ENCODE data around the gene NOS1AP.

NOS1AP gene

DNA sequence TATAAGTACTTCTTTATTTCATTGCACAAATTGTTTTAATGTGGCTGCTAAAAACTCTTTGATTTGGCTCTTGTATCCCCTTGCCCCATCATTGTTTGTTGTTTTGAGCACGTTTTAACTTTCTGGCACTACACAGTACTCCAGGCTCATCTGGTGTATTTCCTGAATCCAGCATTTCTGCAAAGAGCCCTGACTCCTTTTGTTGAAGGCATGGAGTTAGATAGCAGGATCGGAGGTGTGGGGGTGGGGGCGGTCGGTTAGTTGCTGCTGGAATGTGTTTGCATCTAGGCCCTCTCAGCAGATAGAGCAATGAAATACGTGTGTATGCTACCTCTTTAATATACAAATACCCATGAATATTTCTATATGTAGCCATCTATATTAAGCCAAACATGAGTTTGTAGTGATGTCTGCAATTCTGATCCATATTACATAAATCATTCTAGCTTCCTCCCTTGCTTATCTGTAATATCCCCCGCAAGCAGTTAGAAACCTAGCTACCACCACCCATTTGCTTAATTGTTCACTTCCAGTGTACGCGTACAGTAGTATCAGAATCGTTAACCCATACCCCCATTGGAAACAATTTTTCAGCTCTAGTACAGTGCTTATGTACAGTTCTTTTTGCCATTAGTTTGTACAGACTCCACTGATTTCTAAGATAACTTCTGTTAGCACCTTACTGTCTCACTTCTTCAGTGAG, 106.0 kb downstream of the NOS1AP start:
- peaks cover 7% of the 10 kb centered on the region for H3K4me1 ChIP-seq (ENCODE audit: control insufficient read depth, insufficient read depth, low read length)
- H3K9me3 ChIP-seq (ENCODE audit: control insufficient read depth, insufficient read depth, low read length): no peaks in the 10 kb centered on the region
- no peaks in the 10 kb centered on the region for H3K36me3 ChIP-seq (ENCODE audit: control insufficient read depth, insufficient read depth, low read length)
- no peak overlapping the region for H3K4me3 ChIP-seq (ENCODE audit: low read length)
- no CpG with 5 or more reads among the region's 9 CpGs for whole genome bisulfite sequencing (ENCODE audit: insufficient coverage, insufficient read length)
- H3K27ac ChIP-seq (ENCODE audit: low read length): no peak overlapping the region
- no peak for DNase-seq (ENCODE audit: low read depth, low spot score)
- no peaks in the 10 kb centered on the region for H3K27me3 ChIP-seq (ENCODE audit: control insufficient read depth, insufficient read depth, low read length)

DNA sequence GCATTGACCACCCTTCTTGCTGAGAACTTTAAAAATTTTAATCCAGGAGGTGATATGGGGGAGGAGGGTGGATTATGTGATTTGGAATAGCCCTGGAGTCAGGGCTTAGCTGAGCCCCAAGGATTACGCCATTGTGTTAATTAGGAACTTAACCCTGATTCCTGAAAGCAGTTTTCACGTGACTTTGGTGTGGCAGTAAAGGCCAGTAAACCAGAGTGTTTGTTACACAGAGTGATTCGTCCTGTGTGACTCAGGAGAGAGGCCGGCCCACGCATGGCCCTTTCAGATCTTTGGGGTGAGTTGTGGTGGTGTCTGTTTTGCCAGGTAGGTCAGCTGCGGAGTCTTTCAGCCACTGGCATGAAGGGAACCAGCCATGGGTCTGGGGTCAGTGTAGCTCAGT, 107.6 kb downstream of the NOS1AP start:
- DNase-seq (ENCODE audit: low read depth, low spot score): no peak
- WGBS (ENCODE audit: insufficient coverage, insufficient read length): no CpG with 5 or more reads among the region's 6 CpGs
- Histone ChIP-seq H3K27ac (ENCODE audit: low read length) (no peak overlapping the region), H3K36me3 (ENCODE audit: control insufficient read depth, insufficient read depth, low read length) (no peaks in the 10 kb centered on the region), H3K9me3 (ENCODE audit: control insufficient read depth, insufficient read depth, low read length) (no peaks in the 10 kb centered on the region), H3K4me3 (ENCODE audit: low read length) (no peak overlapping the region), H3K27me3 (ENCODE audit: control insufficient read depth, insufficient read depth, low read length) (no peaks in the 10 kb centered on the region), H3K4me1 (ENCODE audit: control insufficient read depth, insufficient read depth, low read length) (peaks cover 7% of the 10 kb centered on the region)

DNA sequence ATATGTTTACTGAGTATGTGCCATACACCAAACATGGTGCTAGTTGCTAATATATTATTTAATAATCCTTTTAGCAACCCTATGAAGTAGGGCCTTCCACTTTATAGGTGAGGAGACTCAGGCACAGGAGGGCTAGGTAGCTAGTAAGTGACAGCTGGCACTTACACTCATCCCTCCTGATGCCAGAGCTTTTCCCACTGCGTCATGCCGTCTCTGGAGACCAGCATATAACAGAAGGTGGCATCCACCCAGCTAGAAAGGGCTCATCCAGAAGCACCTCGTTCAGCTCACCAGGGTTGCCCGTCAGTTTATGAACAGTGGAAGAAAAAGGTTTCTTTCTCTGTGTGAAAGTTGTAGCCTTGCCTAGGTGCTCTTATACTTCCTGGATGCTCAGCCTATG, 108.9 kb downstream of the NOS1AP start:
- no peaks in the 10 kb centered on the region for H3K36me3 ChIP-seq (ENCODE audit: control insufficient read depth, insufficient read depth, low read length)
- no peak overlapping the region for H3K27ac ChIP-seq (ENCODE audit: low read length)
- whole genome bisulfite sequencing (ENCODE audit: insufficient coverage, insufficient read length): no CpG with 5 or more reads among the region's 4 CpGs
- no peak overlapping the region for H3K4me3 ChIP-seq (ENCODE audit: low read length)
- H3K9me3 ChIP-seq (ENCODE audit: control insufficient read depth, insufficient read depth, low read length): no peaks in the 10 kb centered on the region
- no peaks in the 10 kb centered on the region for H3K27me3 ChIP-seq (ENCODE audit: control insufficient read depth, insufficient read depth, low read length)
- H3K4me1 ChIP-seq (ENCODE audit: control insufficient read depth, insufficient read depth, low read length): peaks cover 6% of the 10 kb centered on the region
- no peak for DNase-seq (ENCODE audit: low read depth, low spot score)

DNA sequence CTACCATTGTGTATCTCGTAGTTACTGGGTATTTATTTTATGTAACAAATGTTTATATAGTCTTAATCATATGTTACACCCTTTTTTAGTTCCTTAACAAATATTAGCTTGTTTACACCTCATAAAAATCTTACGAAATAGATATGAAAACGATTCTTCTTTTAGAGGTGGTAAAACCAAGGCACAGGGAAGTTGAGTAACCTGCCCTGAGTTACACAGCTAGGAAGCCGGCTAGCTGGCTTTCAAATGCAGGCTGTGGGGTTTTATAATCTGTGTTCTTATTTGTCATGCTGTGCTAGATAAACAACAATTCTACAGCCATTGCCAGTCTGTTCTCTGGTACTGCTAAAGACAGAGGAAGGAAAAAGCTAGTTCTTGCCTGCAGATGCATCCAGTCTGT, 109.6 kb downstream of the NOS1AP start:
- Histone ChIP-seq H3K27me3 (ENCODE audit: control insufficient read depth, insufficient read depth, low read length) (no peaks in the 10 kb centered on the region), H3K36me3 (ENCODE audit: control insufficient read depth, insufficient read depth, low read length) (no peaks in the 10 kb centered on the region), H3K4me3 (ENCODE audit: low read length) (no peak overlapping the region), H3K4me1 (ENCODE audit: control insufficient read depth, insufficient read depth, low read length) (peaks cover 6% of the 10 kb centered on the region), H3K27ac (ENCODE audit: low read length) (no peak overlapping the region), H3K9me3 (ENCODE audit: control insufficient read depth, insufficient read depth, low read length) (no peaks in the 10 kb centered on the region)
- DNase-seq (ENCODE audit: low read depth, low spot score): no peak
- no CpG with 5 or more reads among the region's 4 CpGs for WGBS (ENCODE audit: insufficient coverage, insufficient read length)

DNA sequence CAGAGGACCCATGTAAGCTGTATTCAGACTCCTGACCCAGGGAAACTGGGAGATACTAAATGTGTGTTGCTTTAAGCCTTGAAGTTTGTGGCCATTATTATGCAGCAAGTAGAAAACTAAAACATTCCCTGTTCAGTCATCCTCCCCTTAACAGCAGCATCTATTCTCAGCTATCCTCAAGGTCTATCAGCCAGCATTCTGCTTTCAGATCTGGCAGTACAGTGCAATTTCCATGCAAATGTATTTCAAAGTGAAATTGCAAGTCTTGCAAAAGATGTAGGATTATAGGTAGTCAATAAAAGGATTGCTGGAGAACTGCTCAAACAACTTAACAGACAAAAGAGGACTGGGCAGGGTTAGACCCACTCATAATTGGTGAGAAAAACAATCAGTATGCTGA, 111.3 kb downstream of the NOS1AP start:
- H3K4me3 ChIP-seq (ENCODE audit: low read length): no peak overlapping the region
- no peak overlapping the region for H3K27ac ChIP-seq (ENCODE audit: low read length)
- no peaks in the 10 kb centered on the region for H3K36me3 ChIP-seq (ENCODE audit: control insufficient read depth, insufficient read depth, low read length)
- no peak for DNase-seq (ENCODE audit: low read depth, low spot score)
- no peaks in the 10 kb centered on the region for H3K27me3 ChIP-seq (ENCODE audit: control insufficient read depth, insufficient read depth, low read length)
- peaks cover 8% of the 10 kb centered on the region for H3K4me1 ChIP-seq (ENCODE audit: control insufficient read depth, insufficient read depth, low read length)
- no peaks in the 10 kb centered on the region for H3K9me3 ChIP-seq (ENCODE audit: control insufficient read depth, insufficient read depth, low read length)

DNA sequence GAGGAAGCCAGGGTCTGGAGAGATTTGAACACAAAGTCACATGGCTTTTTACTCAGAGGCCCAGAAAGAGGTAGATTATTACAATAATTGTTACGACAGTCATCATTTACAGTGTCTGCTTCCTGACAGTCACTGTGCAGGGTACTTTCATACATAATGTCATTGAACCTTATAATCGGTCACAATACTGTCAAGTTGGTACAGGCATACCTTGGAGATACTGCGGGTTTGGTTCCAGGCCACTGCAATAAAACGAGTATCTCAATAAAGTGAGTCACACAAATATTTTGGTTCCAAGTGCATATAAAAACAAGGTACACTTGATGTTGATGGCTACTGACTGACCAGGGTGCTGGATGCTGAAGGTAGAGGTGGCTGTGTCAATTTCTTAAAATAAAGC, 112.6 kb downstream of the NOS1AP start:
- Histone ChIP-seq H3K4me1 (ENCODE audit: control insufficient read depth, insufficient read depth, low read length) (peaks cover 8% of the 10 kb centered on the region), H3K9me3 (ENCODE audit: control insufficient read depth, insufficient read depth, low read length) (no peaks in the 10 kb centered on the region), H3K27me3 (ENCODE audit: control insufficient read depth, insufficient read depth, low read length) (no peaks in the 10 kb centered on the region), H3K36me3 (ENCODE audit: control insufficient read depth, insufficient read depth, low read length) (no peaks in the 10 kb centered on the region), H3K27ac (ENCODE audit: low read length) (no peak overlapping the region), H3K4me3 (ENCODE audit: low read length) (no peak overlapping the region)
- no peak for DNase-seq (ENCODE audit: low read depth, low spot score)
- WGBS (ENCODE audit: insufficient coverage, insufficient read length): no CpG with 5 or more reads among the region's 4 CpGs

DNA sequence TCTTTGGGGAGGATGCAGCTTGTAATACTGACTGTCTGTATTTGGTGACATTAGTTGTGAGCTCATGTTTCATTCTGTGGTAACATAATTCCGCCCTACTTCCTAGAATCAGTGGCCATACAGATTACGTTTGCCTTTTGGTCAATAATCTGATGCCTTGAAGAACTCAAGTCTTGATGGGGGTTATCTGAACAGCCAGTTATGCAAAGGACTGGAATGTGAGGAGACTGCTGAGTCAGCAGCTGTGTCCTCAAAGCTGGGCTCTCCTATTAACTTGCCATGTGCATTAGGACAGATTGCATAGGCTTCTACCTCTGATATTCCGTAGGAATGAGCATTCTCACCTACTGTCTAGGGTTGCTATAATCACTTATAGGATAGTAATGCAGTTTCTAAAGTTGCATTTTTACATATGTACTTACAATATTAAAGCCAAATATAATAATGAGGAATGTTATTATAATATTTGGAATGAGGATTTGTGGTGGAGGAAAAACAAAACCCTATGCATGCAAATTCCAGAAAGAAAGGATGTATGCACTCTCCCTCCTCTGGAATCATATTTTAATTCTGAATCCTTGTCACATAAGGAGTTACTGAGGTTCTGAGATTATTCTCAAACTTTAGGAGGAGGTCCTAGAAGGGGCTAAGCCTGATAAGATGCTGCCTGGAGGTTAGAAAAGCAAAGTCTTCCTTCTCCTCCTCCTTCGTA, 116.0 kb downstream of the NOS1AP start:
- Histone ChIP-seq H3K27ac (ENCODE audit: low read length) (no peak overlapping the region), H3K27me3 (ENCODE audit: control insufficient read depth, insufficient read depth, low read length) (no peaks in the 10 kb centered on the region), H3K9me3 (ENCODE audit: control insufficient read depth, insufficient read depth, low read length) (no peaks in the 10 kb centered on the region), H3K4me1 (ENCODE audit: control insufficient read depth, insufficient read depth, low read length) (peaks cover 2% of the 10 kb centered on the region; the same call in 1 of the 2 replicates), H3K4me3 (ENCODE audit: low read length) (no peak overlapping the region), H3K36me3 (ENCODE audit: control insufficient read depth, insufficient read depth, low read length) (no peaks in the 10 kb centered on the region)
- no CpG with 5 or more reads among the region's 4 CpGs for WGBS (ENCODE audit: insufficient coverage, insufficient read length)
- DNase-seq (ENCODE audit: low read depth, low spot score): no peak

DNA sequence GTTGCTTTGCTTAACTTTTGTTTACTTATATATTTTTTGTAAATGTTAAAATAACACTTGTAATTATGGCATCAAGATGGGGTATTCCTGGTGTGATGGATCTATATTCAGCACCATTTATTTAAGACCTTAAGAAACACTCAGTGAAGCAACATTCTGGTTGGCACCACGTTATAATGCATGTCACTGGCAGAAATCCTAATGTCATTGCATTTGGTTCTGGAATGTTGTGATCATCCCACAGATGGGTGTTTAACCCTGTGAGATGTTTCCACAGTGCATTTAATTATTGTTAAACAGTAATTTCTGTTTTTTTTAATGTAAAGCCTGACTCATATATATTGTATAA, 116.5 kb downstream of the NOS1AP start:
- Histone ChIP-seq H3K4me1 (ENCODE audit: control insufficient read depth, insufficient read depth, low read length) (peaks cover 3% of the 10 kb centered on the region; the same call in 1 of the 2 replicates), H3K4me3 (ENCODE audit: low read length) (no peak overlapping the region)
- no CpG with 5 or more reads among the region's 1 CpG for WGBS (ENCODE audit: insufficient coverage, insufficient read length)

DNA sequence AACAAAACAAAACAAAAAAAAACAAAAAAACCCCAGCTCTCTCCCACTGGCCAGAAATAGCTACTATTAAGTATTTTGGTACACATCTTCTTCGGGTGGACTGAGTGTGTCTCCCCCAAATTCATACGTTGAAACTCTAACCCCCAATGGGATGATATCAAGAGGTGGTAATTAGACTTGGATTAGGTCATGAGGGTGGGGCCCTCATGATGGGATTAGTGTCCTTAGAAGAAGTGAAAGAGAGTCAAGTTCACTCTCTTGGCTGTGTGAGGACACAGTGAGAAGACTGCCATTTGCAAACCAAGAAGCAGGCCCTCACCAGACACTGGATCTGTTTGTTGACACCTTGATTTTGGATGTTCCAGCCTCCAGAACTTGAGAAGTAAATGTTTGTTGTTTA, 116.9 kb downstream of the NOS1AP start:
- Histone ChIP-seq H3K4me3 (ENCODE audit: low read length) (no peak overlapping the region), H3K27me3 (ENCODE audit: control insufficient read depth, insufficient read depth, low read length) (no peaks in the 10 kb centered on the region), H3K9me3 (ENCODE audit: control insufficient read depth, insufficient read depth, low read length) (no peaks in the 10 kb centered on the region), H3K36me3 (ENCODE audit: control insufficient read depth, insufficient read depth, low read length) (no peaks in the 10 kb centered on the region), H3K27ac (ENCODE audit: low read length) (no peak overlapping the region), H3K4me1 (ENCODE audit: control insufficient read depth, insufficient read depth, low read length) (peaks cover 4% of the 10 kb centered on the region; the same call in 1 of the 2 replicates)
- DNase-seq (ENCODE audit: low read depth, low spot score): no peak
- WGBS (ENCODE audit: insufficient coverage, insufficient read length): no CpG with 5 or more reads among the region's 2 CpGs

More for the DNA sequence above, 116.5 kb downstream of the NOS1AP start:
- no peak overlapping the region for H3K27ac ChIP-seq (ENCODE audit: low read length)
- DNase-seq (ENCODE audit: low read depth, low spot score): no peak
- no peaks in the 10 kb centered on the region for H3K27me3 ChIP-seq (ENCODE audit: control insufficient read depth, insufficient read depth, low read length)
- H3K36me3 ChIP-seq (ENCODE audit: control insufficient read depth, insufficient read depth, low read length): no peaks in the 10 kb centered on the region
- H3K9me3 ChIP-seq (ENCODE audit: control insufficient read depth, insufficient read depth, low read length): no peaks in the 10 kb centered on the region

DNA sequence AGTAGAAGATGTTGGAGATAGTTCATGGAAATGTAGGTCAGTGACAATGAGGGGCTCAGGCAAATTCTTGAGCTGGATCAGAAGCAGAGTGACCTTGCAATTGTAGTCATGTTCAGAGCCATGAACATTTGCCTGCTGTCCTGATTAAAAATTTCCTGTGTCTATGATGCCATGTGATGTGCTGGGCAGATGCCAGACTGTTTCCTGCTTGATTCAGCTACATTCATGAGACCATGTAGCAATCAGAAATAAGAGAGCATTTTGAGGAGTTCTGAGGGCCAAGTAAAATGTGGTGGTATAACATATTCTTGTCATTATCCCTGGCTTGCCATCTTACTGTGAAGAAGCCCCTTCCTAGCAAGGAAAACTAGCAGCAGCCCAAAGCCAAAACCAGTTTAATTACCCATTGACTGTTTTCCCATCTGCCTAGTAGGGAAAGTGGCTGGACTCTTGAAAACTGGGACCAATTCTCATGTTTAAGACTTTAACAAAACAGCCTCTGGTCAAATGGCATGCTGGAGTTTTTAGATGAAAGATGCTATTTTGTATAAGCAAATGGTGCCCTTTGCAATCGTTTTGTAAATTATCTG, 118.3 kb downstream of the NOS1AP start:
- no CpG with 5 or more reads among the region's 1 CpG for WGBS (ENCODE audit: insufficient coverage, insufficient read length)
- Histone ChIP-seq H3K9me3 (ENCODE audit: control insufficient read depth, insufficient read depth, low read length) (no peaks in the 10 kb centered on the region), H3K4me1 (ENCODE audit: control insufficient read depth, insufficient read depth, low read length) (peaks cover 4% of the 10 kb centered on the region), H3K27ac (ENCODE audit: low read length) (no peak overlapping the region), H3K27me3 (ENCODE audit: control insufficient read depth, insufficient read depth, low read length) (no peaks in the 10 kb centered on the region), H3K4me3 (ENCODE audit: low read length) (no peak overlapping the region), H3K36me3 (ENCODE audit: control insufficient read depth, insufficient read depth, low read length) (no peaks in the 10 kb centered on the region)
- DNase-seq (ENCODE audit: low read depth, low spot score): no peak

Data from iPS DF 6.9 (cell line).